HT1080 (cell line): Measurements from ENCODE around the gene COA1. TPM values are rescaled to one million over a fixed set of nuclear protein-coding genes. Genes with fewer than 3 reads are reported as not detected.
"Not testable (repeated sequence)": the region's sequence is repeated elsewhere in the genome, so short reads cannot be mapped to it uniquely, and the experiment has no call there.

Experiments used
- DNase-seq: peaks from one replicate; pipeline ENCODE4 v3.0.0-alpha.2; 2015; ENCODE audit warnings: low read depth
- total RNA-seq: library from RNA; depleted of rRNA; stranded (reverse); fragments of >200 nt; shearing (Covaris generic); gene quantifications from 2 replicates; pipeline ENCODE4 v1.2.3, GENCODE V29; 2014

Gene COA1
- total RNA-seq, 1 experiment from 2014 or later: 102 TPM

DNA sequence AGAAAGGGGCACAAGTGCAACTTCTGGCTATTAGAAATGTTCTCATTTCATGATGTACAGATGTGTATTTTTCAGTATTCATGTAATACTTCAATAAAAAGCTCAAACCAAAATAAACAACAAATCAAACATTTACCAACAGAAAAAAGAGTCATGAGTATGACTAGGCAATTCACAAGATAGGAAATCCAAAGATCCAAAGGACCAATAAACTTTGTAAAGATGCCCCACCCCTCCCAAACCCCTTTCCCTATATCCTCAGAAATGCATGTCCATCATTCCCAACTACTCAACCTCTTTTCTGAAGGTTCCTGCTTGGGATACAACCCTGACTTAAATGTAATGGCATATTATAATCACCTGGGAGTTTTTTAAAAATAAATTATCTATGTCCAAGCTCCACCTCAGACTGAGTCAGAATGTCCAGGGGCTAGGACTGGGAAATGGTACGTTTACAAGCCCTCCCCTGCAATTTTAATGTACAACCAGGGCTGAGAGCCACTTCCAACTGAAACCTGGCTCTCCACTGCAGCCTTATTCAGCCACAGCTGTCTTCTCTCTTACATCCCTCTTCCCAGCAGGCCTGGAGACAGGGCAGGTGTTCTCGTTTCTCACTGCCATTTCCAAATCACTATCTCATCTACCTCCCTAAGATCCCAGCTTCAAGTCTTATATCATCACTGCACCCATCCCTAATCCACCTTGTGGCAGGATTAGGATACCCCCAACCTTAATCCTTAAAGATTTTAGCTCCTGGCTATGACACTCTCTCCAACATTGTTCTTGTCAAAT, 36.5 kb downstream of the COA1 start:
- DNase-seq: peak; percentile 16

DNA sequence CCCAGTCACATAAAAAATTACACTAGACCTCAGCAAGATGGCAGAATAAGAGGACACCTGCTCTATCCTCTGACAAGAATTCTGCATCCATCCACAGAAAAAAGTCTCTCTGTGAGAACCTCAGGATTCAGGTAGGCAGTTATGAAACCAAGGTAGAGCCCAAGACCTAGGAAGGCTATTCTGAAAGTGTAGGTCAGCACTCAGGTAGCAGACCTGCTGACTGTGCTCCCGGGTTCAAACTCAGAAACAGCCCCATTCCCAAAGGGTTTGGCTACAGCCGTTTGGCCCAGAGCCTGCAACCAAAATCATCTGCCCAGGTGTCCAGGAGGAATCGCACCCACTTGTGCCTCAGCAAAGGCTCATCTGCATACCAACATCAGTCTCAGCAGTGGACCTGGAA, 37.7 kb downstream of the COA1 start:
- no peak for DNase-seq

- no peak for DNase-seq
Measured at GRCh38 chr7:43689115-43689514, 40.2 kb downstream of the COA1 start.

DNA sequence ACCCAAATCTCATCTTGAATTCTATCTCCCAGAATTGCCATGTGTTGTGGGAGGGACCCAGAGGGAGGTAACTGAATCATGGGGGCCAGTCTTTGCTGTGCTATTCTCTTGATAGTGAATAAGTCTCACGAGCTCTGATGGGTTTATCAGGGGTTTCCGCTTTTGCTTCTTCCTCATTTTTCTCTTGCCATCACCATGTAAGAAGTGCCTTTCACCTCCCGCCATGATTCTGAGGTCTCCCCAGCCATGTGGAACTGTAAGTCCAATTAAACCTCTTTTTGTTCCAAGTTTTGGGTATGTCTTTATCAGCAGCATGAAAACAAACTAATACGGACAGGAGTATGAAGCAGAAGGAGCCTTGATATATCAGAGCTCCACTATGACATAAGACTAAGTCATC, 41.5 kb downstream of the COA1 start:
- not testable (repeated sequence) for DNase-seq

DNA sequence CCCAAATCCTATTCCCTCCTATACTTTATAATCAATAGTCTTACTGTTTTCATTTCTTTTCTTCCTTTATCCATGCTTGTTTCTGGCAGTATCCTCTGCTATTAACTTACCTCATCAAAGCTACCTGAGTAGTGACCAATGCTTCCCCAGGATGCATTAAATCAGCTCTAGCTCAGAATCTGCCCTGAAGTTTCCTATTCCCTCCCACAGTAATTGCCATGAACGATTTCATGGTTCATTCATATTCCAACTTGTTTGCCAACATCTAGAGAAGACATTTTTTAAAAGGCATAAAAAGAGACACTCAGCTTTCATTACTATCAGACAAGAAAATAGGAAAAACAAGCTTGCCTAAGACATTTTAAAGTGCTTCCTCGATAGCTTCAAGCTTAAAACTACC, 42.3 kb downstream of the COA1 start:
- DNase-seq: no peak

DNA sequence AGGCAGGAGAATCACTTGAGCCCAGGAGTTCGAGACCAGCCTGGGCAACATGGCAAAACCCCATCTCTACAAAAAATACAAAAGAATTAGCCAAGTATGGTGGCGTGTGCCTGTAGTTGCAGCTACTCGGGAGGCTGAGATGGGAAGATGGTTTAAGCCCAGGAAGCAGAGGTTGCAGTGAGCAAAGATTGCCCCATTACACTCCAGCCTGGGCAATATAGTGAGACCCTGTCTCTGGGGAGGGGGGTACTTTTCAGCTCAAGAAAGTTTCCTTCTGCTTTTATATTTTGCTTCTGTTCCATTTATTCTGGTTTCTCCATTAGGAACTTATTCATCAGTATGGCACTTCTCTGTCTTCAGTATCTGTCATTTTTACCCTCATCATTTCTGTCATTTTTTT, 48.6 kb downstream of the COA1 start:
- DNase-seq: no peak

DNA sequence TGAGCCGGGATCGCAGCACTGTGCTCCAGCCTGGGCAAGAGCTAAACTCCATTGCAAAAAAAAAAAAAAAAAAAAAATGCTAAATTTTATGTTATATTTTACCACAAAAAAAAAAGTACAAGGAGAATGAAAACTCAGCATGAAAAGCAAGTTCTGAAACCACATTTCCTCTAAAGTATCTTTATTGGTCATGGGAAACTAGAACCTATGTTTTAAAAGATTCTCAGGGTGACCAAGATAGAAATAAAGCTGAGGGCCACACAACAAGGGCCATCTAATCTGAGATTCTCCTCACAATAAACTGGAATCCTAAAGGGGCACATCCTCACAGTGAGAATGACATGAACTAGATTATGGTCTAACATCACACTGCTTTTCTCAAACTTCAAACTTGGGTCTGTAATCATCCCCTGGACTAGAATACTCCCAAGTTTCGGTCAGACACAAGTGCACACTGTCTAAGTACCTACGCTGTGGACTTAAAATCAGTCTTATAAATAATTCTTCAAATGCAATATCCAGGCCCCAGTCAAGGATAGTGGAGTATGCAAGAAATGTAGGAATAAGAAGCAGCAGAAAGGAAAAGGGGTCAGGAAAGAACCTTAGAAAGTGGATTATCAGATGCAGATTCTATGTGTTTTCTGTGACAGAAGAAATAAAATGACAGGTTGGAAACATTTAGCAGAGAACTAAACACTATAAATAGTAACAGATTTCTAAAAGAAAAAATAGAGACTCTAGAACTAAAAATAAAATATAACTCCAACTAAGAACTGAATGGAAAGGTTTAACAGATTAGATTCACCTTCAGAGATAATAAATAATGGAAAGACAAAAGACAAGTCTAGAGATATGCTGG, 49.9 kb downstream of the COA1 start:
- DNase-seq: no peak

DNA sequence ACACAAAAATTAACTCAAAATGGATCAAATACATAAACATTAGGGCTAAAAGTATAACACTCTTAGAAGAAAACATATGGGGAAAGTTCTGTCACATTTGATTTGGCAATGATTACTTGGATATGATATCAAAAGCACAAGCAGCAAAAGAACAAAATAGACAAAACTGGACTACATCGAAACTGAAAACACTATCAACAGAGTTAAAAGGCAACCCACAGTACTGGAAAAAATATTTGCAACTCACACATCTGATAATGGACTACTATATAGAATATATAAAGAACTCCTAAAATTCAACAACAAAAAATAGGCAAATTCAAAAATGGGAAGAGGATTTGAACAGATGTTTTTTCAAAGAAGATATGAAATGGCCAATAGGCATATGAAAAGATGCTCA, 51.0 kb downstream of the COA1 start:
- no peak for DNase-seq

- DNase-seq: no peak
Measured at GRCh38 chr7:43677864-43678263, 51.5 kb downstream of the COA1 start.

DNA sequence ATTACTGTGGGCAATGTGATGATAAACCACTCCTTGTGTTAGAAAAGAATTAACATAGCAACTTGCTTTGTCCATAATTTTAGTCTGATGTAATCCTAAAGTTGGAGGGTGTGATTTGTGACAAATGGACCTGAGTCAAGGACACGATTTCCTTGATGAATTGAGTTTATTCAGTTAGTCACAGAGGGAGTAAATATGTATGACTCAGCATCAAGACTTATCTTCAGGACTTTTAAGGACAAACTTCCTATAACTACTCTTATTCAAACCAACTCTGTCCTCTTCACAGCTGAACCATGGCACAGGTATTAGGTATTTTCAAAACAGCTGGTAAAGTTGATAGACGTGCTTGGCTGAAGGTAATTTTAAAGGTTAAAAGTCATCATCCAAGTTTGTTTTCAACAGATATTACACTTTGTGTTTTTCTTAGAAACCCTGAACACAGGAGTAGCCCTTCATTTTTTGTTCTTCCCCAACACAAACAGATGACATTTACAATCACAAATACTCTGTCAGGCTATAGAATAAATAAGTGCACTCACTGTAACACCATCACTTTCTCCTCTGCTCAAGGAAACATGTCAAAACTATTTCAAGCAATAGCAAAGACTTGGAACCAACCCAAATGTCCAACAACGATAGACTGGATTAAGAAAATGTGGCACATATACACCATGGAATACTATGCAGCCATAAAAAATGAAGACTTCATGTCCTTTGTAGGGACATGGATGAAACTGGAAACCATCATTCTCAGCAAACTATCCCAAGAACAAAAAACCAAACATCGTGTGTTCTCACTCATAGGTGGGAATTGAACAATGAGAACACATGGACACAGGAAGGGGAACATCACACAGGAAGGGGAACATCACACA, 54.5 kb downstream of the COA1 start:
- peak; percentile 90 for DNase-seq

GRCh38 chr7:43673243-43673976, 55.9 kb downstream of the COA1 start:
- not testable (repeated sequence) for DNase-seq

- no peak for DNase-seq
Measured at GRCh38 chr7:43671521-43671920, 57.8 kb downstream of the COA1 start.

GRCh38 chr7:43669286-43670081, 59.8 kb downstream of the COA1 start:
- DNase-seq: no peak

- no peak for DNase-seq
Measured at GRCh38 chr7:43668035-43668434, 61.3 kb downstream of the COA1 start.

GRCh38 chr7:43666938-43667337, 62.4 kb downstream of the COA1 start:
- no peak for DNase-seq

DNA sequence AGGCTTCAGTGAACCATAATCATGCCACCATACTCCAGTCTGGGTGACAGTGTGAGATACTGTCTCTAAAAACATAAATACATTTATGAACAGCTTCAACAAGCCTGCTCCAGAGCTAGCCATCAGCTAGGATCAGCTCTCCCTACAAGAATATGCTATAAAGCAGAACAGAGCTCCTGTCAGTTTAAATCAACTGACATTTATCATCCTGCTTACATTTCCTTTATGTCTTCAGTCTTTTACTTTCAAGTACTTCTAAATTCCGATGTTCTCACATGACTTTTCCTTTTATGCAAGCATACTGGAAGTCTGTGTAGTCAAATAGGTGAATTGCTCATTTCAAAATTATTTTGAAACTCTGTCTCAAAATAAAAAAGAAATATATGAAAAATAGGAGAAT, 64.6 kb downstream of the COA1 start:
- no peak for DNase-seq

DNA sequence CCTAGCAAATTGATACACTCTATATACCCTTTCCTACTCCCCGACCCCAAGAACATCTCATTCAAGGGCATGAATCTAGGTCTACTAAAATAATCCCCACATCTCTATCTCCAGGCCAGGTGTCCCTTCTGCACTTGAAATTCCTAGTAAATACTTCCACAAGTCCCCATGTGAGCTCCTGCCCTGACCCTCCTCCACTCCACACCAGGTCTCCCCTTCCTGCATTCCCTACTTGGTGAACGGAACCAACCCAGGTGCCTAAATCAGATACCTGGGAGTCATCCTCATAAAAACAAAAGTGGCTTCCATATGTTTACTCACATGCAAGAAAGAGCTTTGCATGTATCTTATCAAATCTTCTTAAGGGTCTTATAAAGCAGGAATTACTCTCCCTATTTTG, 69.2 kb downstream of the COA1 start:
- DNase-seq: no peak

- DNase-seq: no peak
Measured at GRCh38 chr7:43659549-43659896, 69.8 kb downstream of the COA1 start.

DNA sequence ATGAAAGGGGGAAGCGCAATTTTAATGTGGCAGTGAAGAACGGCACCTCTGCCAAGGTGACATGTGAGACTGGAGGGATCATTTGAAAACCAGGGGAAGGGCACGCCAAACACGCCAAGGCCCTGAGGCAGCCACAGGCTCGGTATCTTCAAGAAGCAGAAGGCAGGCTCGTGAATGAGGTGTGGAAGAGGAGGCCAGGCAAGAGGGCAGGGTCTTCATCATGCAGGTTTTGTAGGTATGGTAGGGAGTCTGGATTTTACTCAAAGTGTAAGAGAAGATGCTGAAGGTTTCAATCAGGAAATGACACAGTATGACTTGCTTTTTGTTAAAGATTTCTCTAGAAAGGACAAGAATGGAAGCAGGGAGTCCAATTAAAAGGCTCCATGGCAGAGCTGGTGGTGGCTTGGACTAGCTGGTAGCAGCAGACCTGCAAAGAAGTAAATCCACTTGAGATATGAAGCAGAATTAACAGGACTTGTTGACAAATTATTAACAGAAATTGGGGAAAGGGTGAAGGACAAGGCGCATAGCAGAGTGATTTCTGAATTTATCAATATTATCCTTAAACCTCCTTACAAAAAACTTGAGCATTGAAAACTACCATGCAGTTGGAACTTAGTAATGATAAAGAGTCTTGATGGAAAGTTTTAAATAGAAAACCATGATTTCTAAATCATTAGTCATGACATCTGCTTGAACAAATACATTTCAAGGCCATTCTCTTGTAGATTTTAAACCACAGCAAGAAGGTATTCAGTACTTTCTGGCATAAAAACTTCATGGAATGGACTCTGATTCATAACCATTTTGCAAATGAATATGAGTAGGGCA, 70.4 kb downstream of the COA1 start:
- peak; percentile 70 for DNase-seq
